GM21381 (cell line): ENCODE results near the gene CUL1.

Experiments used
- ATAC-seq: cut with Tn5 transposase; IDR thresholded peaks from one replicate; pipeline ENCODE4 v1.9.1; 2021; ENCODE audit warnings: mild to moderate bottlenecking, moderate library complexity; ENCODE audit not compliant: unreplicated experiment

The CUL1 gene

DNA sequence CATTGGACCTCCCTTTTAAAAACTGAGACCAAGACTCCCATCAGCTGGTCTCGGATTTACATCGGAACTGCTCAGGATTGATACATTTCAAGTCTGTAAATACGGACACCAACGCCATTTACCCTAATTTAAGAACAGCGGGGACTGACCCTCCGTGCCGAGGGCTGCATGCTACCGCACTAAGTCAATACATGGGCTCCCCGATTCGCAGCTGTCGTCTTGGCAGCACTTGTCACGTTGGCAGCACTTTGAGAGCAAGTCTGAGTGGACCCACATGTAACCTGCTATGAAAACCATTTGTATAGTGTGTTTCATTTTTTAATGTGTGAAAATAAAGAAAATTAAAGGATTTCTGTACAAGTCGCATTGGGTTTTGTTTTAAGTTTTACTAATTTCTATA is 102.0 kb downstream of the CUL1 start:
- ATAC-seq: no peak

DNA sequence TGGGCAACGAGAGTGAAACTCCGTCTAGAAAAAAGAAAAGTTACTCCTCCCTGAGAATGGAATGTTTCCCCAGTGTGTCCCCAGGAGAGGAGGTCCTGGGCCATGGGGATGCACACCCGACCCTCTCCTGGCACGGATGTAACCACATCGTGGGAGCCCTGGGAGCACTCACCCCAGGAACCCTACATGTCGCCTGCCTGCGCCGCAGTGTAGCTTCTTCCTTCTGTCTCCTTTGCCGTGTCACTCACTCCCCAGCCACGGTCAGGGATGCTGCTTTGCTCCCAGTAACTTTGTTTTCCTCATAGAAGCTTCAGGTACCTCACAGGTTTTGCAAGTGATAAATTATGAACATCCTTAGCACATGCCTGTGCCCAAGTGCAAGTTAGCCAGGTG is 103.4 kb downstream of the CUL1 start:
- no peak for ATAC-seq

DNA sequence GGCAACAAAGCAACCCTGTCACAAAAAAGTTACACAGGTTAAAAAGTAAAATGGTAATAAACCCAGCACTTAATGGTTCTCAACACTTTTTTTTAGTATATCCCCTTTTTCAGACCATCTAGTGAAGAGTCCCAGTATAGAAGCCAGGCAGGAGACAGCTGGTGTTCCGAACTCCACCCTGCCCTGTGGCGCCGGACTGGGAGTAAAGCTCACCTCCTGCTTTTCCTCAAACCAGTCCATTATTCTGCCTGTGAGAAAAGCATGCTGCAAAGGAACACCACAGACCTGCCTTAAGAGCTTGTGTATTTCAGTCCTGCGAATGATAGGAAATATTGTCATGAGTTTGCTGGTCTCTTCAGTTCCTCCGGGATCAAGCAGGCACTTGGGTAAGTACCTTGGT is 104.4 kb downstream of the CUL1 start:
- ATAC-seq: no peak

DNA sequence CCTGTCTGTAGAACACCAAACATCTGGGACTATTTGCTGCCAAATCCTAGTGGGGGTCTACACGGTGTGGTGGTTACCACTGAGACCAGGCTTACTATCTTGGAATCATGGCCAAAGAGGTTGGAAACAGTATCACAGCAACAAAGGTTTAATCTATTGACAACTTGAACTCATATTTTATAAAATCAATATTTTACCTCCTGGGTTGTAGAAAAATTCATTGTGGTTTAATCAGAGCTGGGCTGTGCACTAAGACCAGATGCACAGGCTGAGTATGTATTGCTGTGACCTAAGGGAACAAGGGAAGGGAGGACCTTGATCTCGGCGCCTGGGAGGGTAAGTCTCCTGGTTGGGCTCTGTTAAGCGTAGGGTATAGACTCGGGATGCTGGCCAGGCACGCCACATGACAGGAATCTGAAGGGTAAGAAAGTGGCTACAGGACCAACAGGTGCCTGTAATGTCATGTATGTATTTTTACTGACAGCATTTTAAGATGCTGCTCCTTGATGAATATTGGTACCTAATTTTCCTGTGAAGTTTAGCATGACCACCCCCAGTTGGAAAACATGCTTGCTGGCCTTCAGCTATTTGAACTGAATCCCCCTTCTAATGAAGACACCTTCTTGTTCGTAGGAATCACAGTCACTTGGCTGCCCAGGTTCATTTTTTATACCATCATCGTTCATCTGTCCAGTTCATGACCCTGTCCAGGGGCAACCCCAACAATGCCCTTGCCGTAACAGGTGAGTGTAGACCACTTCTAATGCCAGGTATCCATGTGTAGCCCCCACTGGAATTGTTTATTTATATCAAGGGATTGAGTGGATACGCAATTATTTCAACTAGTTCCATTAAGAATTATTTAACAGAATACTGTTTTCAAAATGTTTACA is 105.9 kb downstream of the CUL1 start:
- no peak for ATAC-seq

DNA sequence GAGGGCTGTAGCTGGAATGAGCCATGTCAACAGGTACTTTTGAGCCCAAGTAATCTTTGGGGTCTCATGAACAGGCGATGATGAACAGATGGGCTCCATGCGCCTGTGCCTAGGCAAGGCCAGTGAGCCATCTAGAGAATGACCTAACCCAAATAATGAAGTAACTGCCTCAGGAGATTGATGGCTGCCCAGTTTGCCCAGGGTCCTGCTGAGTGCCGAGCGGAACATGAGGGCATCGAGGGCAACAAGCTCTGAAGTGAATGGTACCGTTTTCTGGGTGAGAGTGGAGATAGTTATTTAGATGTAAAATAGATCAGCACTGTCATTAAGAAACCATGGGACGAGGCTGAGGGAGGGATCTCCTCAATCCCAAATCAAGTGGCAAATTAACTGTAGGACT is 107.5 kb downstream of the CUL1 start:
- ATAC-seq: no peak

DNA sequence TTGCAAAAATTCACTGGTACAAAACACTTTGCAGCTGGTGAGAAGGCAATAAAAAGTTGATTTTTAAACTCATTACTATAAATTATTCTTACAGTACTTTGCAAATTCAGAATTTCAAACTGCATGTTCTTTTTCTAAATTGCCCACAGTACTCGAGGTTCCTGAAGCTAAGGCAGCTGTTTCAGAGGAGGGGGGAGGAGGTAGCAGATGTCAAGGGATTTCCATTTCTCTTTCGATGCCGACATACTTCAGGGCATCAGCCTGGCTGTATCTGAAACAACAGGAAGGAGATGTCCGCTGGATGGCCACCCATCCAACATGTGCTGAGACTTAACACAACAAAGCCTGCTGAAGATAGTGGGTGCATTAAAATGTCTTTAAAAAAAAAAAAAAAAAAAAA is 108.7 kb downstream of the CUL1 start:
- no peak for ATAC-seq

DNA sequence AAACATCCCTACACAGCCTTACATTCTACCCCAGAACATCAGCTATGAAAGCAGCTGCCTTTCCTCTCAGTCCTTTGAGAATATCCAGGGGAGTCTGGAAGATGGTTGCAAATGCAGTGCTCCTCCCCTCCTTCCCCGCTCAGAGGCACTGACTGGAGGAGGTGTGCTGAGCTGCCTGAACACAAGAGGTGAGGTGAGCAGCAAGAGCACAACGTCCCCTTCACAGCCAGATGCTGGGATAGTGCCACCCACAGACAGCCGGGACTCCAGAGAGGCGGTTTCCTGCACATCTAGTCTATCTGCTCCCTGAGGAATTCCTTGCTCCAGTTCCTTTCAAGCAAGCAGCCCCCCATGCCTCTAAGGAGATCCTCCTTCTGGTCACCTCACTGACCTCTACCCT is 111.2 kb downstream of the CUL1 start:
- ATAC-seq: no peak

DNA sequence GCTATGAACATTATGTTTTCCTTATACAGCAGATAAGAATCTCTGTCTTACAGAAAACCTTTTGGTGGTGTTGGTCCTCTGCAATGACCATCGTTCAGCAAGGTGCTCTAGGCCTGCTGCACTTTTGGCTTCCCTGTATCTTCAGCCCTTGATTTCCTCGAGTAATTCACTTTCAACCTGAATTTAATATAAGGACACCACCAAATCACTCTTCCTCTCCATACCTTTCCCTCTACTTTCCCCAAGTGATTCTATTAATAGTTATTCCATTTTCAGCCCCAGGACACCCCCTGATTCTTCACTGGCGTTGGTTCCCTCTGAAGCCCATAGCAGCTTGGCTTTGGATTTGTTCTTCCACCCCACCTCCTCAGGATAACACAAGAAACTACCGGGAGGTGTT is 113.2 kb downstream of the CUL1 start:
- no peak for ATAC-seq

DNA sequence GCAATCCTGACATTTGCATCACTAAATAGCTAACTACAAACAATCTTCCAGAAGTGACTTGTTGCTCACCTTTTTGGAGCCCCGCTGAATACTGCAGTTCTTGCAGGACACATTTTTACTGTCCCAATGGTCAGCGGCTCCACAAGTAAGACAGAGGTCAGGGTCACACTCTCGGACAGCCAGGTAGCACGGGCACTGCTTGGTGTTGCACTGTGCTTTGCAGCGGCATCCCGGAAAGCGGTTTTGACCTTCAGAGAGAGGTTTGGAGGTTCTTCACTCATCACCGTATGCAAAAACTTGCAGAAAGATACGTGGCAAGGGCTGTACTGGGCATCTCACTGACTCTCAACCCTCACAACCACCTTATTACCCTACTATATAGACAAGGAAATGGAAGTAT is 115.2 kb downstream of the CUL1 start:
- no peak for ATAC-seq

DNA sequence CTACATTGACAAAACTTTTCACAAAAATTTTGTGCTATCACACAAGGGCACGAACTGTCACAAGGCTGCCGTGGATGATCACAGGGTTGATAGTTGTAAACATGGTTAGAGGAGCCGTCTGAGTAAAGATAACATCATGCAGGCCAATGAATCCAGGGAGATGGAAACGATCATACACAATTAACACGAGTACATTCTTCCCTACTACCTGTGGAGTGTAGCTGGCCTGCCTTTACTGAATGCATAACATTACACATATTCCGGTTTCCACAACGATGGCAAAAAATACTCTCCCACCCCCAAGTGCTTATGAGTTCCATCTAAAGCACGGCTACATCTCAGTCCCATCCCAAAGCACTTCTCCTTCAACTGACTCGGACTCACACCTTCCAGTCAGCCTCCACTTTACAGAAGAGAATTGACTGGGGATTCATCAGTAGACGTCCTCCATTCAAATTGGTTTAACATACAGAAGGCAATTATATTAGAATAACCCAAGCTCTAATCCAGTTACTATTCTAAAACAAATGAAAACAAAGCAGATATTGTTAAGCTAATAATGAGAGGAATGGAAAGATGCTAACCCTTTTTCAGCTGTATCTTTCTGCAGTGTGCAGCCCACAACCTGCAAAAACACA is 116.3 kb downstream of the CUL1 start:
- no peak for ATAC-seq

DNA sequence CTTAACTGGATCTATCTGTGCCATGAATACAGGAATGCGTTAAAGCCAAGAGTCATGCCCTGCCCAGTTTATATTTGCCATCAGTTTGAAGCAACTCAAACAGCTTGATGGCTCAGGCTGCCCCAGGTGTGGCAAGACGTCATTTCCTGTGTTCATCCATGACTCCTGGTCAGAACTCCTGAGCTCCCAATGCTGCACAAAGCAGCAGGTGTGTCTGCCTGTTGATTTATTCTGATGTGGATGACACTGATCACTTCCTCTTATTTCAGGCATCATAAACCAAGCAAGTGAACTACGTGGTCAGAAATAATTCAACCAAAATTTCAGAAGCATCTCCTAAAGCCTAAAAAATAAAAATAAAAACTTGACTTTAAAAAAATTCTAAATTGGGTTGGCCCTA is 116.9 kb downstream of the CUL1 start:
- no peak for ATAC-seq

DNA sequence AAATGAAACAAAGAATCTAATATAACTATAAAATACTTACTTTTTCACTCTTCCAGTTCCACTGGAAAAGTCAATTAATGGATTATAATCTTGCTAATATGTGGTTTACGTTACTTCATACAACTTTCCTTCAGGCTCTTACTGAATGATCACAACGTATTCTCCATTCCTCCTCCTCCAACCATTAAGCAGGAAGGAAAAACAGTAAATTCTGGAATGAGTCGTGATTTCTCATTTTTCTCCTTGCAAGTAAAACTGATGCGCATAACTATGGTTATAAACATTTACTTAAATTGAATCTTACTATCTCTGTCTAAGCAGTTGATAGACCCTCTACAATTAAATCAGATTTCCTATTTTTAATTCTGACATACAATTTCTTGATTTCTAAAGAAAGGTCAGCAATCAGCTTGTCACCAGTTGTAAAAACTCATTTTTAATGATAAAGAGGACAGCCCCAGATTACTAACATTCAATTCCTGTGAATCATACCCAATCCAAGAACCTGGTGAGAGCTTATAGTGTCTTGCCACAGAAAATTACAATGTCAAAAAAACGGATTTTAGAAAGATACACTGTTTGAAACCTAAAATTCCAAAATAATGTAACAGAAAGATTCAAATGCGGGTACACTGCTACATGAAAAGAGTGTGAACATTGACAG is 121.1 kb downstream of the CUL1 start:
- ATAC-seq: no peak

DNA sequence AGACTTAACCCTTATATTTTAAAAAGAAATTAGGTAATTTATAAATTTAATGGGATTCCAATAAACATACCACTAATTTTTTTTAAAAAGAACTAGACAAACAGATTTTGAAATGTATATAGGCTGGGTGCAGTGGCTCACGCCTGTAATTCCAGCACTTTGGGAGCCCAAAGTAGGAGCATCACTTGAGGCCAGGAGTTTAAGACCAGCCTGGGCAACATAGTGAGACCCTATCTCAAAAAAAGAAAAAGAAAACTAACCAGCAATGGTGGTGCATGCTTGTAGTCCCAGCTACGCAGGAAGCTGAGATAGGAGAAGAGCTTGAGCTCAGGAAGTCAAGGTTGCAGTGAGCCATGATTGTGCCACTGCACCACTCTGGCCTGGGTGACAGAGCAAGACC is 122.7 kb downstream of the CUL1 start:
- no peak for ATAC-seq

DNA sequence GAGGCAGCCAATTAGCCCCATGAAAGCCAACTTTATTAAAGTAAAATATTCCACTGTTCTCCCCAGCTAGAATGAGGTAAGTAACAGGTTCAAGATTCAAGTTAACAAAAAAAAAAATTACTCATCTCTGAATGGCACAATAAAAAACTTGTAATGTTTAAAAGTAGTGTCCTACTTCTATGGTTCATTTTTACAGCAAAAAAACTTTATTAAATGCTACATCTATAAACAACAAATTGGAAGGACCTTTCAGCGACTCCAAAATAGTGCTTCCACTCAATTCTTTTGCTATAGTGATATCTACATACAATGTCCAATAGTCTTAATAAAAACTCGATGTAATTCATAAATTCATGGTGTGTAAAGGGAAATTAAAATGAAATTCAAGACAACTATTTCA is 126.2 kb downstream of the CUL1 start:
- ATAC-seq: no peak

DNA sequence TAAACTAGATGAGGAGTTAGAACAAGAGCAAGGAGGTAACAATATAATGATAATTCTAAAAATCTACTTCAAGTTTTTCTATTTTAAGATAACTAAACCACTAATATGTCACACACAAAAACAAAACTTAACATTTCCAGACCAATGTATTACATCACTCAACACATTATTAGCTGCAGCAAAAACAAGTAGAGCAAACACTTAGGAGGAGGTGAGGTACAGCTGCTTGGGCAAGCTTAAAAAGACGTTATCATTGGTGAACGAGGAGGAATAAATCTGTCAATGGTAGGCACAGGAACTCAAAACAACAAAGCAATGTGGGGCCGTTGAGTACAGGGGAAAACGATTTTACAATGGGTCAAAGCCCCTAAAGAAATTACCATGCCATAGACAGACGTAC is 126.6 kb downstream of the CUL1 start:
- ATAC-seq: no peak

DNA sequence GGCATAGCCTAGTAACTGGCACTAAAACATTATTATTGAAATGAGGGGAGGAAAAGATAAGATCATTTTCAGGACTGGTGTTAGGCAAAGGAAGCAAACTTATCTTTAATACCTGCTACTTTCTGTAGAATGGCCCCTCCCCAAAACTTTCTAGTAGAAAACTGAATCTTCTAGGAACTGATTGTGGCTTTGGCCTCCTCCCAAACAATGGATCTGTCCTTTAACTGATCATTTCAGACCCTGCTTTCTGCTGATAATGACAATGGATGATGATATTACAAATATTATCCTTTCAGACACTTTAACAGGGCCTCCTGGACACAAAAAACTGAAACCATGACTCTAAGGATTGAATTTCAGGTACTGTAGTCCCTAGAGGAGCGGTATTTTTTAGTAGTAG is 130.3 kb downstream of the CUL1 start:
- ATAC-seq: no peak

DNA sequence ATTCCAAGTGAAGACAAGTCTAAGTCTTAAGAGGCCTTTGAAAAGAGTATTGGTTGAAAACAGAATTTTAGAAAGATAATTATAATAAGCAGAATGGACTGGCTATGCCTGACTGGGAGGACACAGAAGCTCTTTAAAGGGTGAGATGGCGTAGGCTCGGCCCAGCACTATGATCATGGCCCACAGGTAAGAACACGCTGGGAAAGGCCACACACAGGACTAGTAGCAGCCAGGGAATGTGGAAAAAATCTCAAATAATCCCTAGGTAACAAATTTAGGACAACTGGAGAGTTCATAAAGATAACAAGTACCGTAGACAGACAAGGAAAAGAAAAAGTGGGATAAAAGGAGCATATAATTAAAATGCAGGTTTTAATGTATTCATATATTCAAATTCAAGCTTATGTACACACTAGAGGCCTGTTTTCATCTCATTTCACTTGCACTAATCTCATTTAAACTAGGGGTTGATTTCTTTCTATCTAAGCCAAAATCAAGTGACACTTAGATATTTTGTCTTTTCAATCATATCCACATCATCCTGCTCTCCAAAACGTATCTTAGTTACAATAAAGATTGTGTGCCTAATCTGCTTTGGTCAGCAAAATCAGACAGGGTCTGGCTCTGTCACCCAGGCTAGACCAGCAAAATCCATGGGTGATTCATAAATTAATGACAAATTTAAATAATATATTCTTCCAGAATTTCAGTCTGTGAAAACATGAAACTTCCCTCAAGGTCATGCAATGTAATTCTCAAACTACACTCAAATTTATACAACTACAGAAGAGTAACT is 132.4 kb downstream of the CUL1 start:
- ATAC-seq: no peak

DNA sequence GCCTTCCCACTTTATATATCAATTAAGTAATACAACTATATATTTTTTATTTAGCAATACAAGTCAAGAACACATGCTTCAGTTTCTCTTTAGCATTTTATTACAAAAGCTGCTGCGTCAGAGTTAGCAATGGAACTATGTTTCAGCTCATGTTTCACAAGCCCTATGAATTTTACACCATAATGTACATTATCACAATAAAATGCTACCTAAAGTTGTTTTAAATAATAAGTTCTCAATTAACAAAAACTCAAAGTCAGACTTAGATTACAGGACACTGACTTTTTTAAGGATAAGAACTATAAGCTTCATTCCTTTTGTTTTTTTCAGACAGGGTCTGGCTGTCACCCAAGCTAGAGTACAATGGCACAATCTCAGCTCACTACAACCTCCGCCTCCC is 133.1 kb downstream of the CUL1 start:
- no peak for ATAC-seq

DNA sequence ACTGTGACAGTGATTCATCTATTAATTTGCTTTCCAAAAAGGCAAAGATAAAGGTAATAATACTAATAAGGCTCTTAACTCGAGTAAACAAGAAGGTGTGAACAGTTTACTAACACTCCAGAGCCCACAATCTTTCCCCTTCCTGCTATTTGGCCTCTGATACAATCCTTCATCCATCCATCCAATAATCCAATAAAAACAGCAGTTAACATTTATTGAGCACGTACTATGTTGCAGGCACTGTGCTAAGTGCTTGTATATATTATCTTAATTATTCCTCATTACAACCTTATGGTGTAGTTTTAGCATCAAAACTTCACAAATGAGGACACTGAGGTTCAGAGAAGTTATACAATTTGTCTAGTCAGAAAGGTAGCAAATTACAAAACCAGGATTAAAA is 135.9 kb downstream of the CUL1 start:
- ATAC-seq: no peak

DNA sequence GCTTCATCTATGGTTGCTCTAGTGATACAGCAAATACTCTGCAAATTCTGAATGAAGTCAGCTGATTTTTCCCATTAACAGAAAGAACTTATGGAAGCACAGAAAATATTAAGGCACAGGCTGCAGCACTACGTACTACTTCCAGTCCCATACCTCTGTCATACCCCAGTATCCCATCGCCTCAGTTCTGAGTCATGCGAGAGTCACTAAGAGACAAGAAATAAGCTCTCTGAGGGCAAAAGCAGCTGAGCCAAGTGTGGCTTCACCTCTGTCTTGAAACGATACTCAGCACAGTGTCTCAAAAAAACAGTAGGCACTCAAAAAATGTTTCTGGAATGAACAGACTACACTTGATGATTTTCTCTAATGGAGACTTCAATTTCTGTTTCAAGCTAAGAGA is 137.2 kb downstream of the CUL1 start:
- no peak for ATAC-seq

DNA sequence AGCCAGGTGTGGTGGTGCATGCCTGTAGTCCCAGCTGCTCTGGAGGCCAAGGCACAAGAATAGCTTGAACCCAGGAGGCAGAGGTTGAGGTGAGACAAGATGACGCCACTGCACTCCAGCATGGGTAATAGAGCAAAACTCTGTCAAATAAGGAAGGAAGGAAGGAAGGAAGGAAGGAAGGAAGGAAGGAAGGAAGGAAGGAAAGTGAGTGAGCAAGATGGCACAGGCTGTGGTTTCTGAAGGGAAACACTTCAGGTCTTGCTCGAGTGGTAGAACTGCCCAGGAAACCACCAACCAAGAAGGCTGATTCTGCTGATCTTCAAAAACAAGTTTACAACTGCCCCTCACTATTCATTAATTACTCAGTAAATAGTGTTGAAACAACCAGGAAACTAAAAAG is 140.2 kb downstream of the CUL1 start:
- ATAC-seq: no peak
